Activated CD8-positive, alpha-beta T cell treated with anti-CD3 and anti-CD28 coated beads, Interleukin-2, amount 10 ng/mL, durations not matched to agents 7 days and 5 days (primary cell): ENCODE measurements around the gene DUSP16. TPM values are rescaled to one million over a fixed set of nuclear protein-coding genes. Genes with fewer than 3 reads are reported as not detected.

Experiments used
- ATAC-seq: fragments of 150-1000 bp; cut with Tn5 transposase; one replicate; pipeline ENCODE4 v1.10.0; 2021; ENCODE audit warnings: moderate library complexity
- CTCF ChIA-PET: fragments of 350-600 bp; sonication (Branson Sonifier 250); formaldehyde crosslinking; loops from one replicate; lab custom pipeline; 2021; ENCODE audit warnings: antibody characterized with exemption; lab: Charles Lee
- POLR2A ChIA-PET: fragments of 350-600 bp; sonication (Branson Sonifier 250); formaldehyde crosslinking; loops from one replicate; lab custom pipeline; 2021; ENCODE audit warnings: antibody characterized with exemption; lab: Charles Lee
- DNase-seq: peaks from one replicate; pipeline ENCODE4 v3.0.0-alpha.2; 2020
- H3K27ac Mint-ChIP-seq: one replicate; pipeline ENCODE4 v1.8.0; 2021; ENCODE audit warnings: mild to moderate bottlenecking, mixed read lengths
- H3K27me3 Mint-ChIP-seq: one replicate; pipeline ENCODE4 v1.8.0; 2021; ENCODE audit warnings: low read depth, mixed read lengths
- H3K36me3 Mint-ChIP-seq: one replicate; pipeline ENCODE4 v1.8.0; 2021; ENCODE audit warnings: low read depth, mixed read lengths
- H3K4me1 Mint-ChIP-seq: one replicate; pipeline ENCODE4 v1.8.0; 2021; ENCODE audit warnings: low read depth, mixed read lengths
- H3K4me3 Mint-ChIP-seq: one replicate; pipeline ENCODE4 v1.8.0; 2021; ENCODE audit warnings: mild to moderate bottlenecking, mixed read lengths
- H3K9me3 Mint-ChIP-seq: one replicate; pipeline ENCODE4 v1.8.0; 2022; ENCODE audit warnings: mixed read lengths; ENCODE audit not compliant: insufficient read depth
- total RNA-seq, 2 experiments: library from RNA; stranded (reverse); gene quantifications; one replicate each; pipeline ENCODE4 v1.2.3, GENCODE V29; 2021

The DUSP16 gene
- total RNA-seq, 2 experiments from 2014 or later: 17.4 to 19.0 TPM

DNA sequence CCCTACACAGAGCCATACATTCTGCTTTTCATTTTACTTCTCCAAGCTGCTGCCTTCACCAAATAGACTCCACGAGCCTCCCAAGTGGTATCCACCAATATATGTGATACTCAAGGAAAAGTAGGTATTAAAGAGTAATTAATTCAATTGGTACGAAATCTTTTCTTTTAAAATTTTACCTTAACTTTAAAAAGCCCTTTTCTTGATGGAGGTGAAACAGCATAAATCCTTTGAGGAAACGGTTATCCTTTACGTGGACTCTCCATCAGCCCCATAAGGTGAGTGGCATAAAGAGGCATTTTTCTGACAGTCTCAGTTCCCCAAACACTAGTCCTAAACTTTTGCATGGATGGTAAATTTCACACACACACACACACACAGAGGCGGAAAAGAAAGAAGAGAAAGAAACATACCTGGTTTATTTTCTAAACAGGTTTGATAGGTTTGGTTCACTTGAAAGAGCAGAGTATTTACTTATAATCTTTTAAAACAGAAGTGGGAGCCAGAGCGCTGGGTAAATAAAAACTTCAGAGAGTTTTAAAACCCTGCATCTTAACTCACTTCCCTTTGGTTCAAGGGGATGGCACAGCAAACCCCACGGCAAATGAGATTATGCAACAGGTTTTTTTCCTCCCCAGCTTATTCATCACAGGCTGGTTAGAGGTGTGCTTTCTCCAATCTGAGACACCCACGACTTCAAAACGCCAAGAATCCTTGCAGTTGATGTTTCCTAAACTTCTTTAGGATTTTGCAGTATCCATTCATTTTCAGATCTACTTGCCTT, 1.9 kb downstream of the DUSP16 start:
- H3K9me3 Mint-ChIP-seq: no peaks in the 10 kb centered on the region
- peak overlapping the region; percentile 78 for H3K4me3 Mint-ChIP-seq
- peaks cover 16% of the 10 kb centered on the region for H3K36me3 Mint-ChIP-seq
- peaks cover 2% of the 10 kb centered on the region for H3K27me3 Mint-ChIP-seq
- ChIA-PET CTCF (interaction anchor here (0.8 to 4.3 kb wide), 8 partner anchors 85 to 188 kb away, joined by 3 to 14 read pairs (median 3); no protein-coding TSS in a partner anchor), POLR2A (interaction anchor here (0.5 to 2.0 kb wide), 22 partner anchors 13 to 215 kb away, joined by 3 to 20 read pairs (median 4); partner anchors contain the start of gene BORCS5)
- peak overlapping the region; percentile 88 for H3K27ac Mint-ChIP-seq
- ATAC-seq: peak; percentile 52
- peak; percentile 74 for DNase-seq
- peaks cover 37% of the 10 kb centered on the region for H3K4me1 Mint-ChIP-seq

DNA sequence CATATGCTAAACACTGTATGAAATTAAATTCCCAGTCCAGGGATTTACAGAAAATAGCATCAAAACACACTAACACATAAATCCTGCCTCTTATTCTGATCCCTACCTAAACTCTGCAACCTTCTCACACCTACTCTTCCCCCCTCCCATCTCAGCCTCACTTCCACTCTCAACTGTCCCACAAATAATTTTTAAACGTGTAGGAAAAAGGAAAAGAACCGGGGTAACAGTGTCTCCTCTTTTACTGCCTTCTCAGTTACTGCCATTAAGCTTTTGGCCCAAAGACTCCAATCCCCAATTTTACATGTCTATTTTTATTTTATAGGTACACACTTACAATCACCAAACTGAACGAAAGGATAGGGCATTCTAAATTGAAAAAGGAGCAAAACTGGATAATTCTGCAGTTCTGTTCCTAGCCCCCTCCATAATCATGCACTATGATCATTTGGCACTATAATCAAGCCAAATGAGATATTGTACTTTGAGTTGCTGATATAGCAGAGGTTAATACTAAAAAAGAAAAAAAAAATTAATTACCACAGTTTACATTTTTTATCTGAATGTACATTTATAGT, 2.9 kb downstream of the DUSP16 start:
- H3K27me3 Mint-ChIP-seq: peaks cover under 1% of the 10 kb centered on the region
- ChIA-PET CTCF (interaction anchor here (0.7 to 4.3 kb wide), 5 partner anchors 93 to 202 kb away, joined by 3 to 14 read pairs (median 5); partner anchors contain the start of gene BORCS5), POLR2A (interaction anchor here (0.5 to 2.0 kb wide), 6 partner anchors 16 to 214 kb away, joined by 3 to 7 read pairs (median 4); partner anchors contain the start of gene BORCS5)
- DNase-seq (no peak), ATAC-seq (no peak)
- peaks cover 37% of the 10 kb centered on the region for H3K4me1 Mint-ChIP-seq
- H3K27ac Mint-ChIP-seq: no peak overlapping the region
- peaks cover 16% of the 10 kb centered on the region for H3K36me3 Mint-ChIP-seq
- H3K9me3 Mint-ChIP-seq: no peaks in the 10 kb centered on the region
- H3K4me3 Mint-ChIP-seq: peak overlapping the region; percentile 26

DNA sequence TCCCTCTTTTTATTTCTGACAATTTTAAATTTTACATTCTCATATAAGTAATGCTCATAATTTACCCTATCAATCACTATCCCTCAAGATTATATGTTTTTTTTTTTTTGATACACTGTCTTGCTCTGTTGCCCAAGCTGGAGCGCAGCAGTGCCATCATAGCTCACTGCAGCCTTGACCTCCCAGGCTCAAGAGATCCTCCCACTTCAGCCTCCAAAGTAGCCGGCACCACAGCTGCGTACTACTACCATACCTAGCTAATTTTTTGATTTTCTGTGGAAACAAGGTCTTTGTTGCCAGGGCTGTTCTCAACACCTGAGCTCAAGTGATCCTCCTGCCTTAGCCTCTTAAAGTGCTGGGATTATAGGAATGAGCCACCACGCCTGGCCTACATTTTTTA, 4.4 kb downstream of the DUSP16 start:
- H3K4me1 Mint-ChIP-seq: peaks cover 27% of the 10 kb centered on the region

DNA sequence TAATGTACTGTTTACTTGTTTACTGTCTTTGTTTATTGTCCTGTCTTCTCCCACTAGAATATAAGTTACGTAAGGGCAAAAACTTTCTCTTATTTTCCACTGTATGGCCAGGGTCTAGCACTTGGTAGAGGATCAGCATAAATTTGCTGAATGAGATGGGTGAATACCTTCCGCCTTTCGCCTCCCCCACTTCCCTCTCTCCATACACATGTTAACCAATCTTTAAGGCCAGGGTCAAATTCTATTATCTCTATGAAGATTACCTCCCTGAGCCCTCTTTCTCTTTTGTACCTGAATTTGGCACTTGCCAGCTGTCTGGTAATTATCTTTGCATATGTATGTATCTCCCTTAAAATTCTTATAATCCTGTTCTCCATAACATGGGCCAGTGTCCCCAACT, 4.9 kb downstream of the DUSP16 start:
- H3K4me1 Mint-ChIP-seq: peaks cover 23% of the 10 kb centered on the region
- ATAC-seq: no peak
- H3K9me3 Mint-ChIP-seq: no peaks in the 10 kb centered on the region
- H3K4me3 Mint-ChIP-seq: no peak overlapping the region
- POLR2A ChIA-PET: no interaction called here
- no peak for DNase-seq
- peaks cover 17% of the 10 kb centered on the region for H3K36me3 Mint-ChIP-seq
- H3K27me3 Mint-ChIP-seq: no peaks in the 10 kb centered on the region
- no peak overlapping the region for H3K27ac Mint-ChIP-seq
- CTCF ChIA-PET: interaction anchor here (1.6 to 4.3 kb wide), 2 partner anchors 182 to 200 kb away, joined by 3 to 14 read pairs; no protein-coding TSS in a partner anchor

More for the DNA sequence above, 4.4 kb downstream of the DUSP16 start:
- H3K4me3 Mint-ChIP-seq: no peak overlapping the region
- H3K27me3 Mint-ChIP-seq: no peaks in the 10 kb centered on the region
- ATAC-seq: no peak
- POLR2A ChIA-PET: interaction anchor here (1.2 kb wide), 1 partner anchor 201 kb away, joined by 5 read pairs; the partner anchor contains the start of gene BORCS5
- no peak overlapping the region for H3K27ac Mint-ChIP-seq
- H3K9me3 Mint-ChIP-seq: no peaks in the 10 kb centered on the region
- CTCF ChIA-PET: interaction anchor here (1.3 to 4.3 kb wide), 3 partner anchors 31 to 200 kb away, joined by 3 to 14 read pairs (median 4); no protein-coding TSS in a partner anchor
- no peak for DNase-seq
- H3K36me3 Mint-ChIP-seq: peaks cover 17% of the 10 kb centered on the region

DNA sequence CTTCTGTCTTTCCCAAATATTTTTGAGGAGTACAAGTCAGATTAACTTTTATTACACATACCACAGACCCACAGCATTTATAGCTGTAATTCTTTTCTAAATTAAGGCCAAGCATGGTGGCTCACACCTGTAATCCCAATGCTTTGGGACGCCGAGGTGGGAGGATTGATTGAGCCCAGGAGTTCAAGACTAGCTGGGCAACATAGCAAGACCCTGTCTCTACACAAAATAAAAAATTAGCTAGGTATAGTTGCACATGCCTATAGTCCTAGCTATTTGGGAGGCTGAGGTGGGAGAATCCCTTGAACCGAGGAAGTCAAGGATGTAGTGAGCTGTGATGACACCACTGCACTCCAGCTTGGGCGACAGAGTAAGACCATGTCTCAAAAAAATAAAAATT, 7.0 kb downstream of the DUSP16 start:
- ChIA-PET POLR2A (interaction anchor here (0.7 to 1.0 kb wide), 3 partner anchors 9 to 199 kb away, joined by 3 read pairs; partner anchors contain the start of gene BORCS5), CTCF (interaction anchor here (0.8 to 1.9 kb wide), 5 partner anchors 9 to 199 kb away, joined by 3 to 7 read pairs (median 4); partner anchors contain the start of gene BORCS5)
- H3K36me3 Mint-ChIP-seq: peaks cover 24% of the 10 kb centered on the region
- no peak overlapping the region for H3K27ac Mint-ChIP-seq
- ATAC-seq (no peak), DNase-seq (no peak)
- no peak overlapping the region for H3K4me3 Mint-ChIP-seq
- H3K9me3 Mint-ChIP-seq: no peaks in the 10 kb centered on the region
- no peaks in the 10 kb centered on the region for H3K27me3 Mint-ChIP-seq
- H3K4me1 Mint-ChIP-seq: peaks cover 21% of the 10 kb centered on the region

DNA sequence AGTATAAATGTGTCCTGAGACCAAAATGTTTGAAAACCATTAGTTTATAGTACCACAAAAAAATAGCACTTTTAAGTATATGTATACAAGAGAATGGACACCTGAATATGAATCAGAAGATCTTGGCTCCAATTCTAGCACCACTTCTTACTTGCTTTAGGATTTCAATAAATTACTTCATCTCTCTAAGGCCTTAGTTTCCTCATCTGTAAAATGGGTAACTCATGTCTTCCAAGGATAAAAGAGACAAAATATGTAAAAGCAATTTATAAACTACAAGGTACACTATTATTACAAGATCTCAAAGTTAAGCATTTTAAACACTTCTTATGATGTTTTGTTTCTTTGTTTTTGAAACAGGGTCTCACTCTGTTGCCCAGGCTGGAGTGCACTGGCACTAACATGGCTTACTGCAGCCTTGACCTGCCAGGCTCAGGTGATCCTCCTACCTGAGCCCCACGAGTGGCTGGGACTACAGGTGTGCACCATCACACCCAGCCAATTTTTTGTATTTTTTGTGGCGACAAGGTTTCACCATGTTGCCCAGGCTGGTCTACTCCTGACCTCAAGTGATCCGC, 9.4 kb downstream of the DUSP16 start:
- Mint-ChIP-seq H3K9me3 (no peaks in the 10 kb centered on the region), H3K27ac (no peak overlapping the region), H3K4me1 (peaks cover 9% of the 10 kb centered on the region), H3K36me3 (peaks cover 21% of the 10 kb centered on the region), H3K4me3 (no peak overlapping the region), H3K27me3 (no peaks in the 10 kb centered on the region)
- ATAC-seq (no peak), DNase-seq (no peak)
- ChIA-PET CTCF (interaction anchor here (1.1 to 1.7 kb wide), 2 partner anchors 10 to 183 kb away, joined by 3 to 7 read pairs; no protein-coding TSS in a partner anchor), POLR2A (no interaction called here)

DNA sequence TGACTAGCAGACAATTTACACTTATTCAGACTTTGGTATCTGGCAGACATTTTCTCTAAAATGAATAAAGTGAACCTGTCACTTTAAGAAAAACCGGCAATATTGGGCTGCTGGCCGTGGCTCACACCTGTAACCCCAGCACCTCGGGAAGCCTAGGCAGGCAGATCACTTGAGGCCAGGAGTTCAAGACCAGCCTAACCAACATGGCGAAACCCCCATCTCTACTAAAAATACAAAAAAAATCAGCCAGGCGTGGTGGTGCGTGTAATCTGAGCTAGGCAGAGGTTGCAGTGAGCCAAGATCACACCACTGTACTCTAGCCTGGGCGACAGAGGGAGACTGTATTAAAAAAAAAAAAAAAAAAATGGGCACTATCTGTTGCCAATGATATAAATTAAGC, 11.5 kb downstream of the DUSP16 start:
- no peaks in the 10 kb centered on the region for H3K27me3 Mint-ChIP-seq
- DNase-seq (no peak), ATAC-seq (no peak)
- ChIA-PET CTCF (no interaction called here), POLR2A (no interaction called here)
- H3K4me3 Mint-ChIP-seq: no peak overlapping the region
- no peaks in the 10 kb centered on the region for H3K9me3 Mint-ChIP-seq
- H3K4me1 Mint-ChIP-seq: peaks cover 3% of the 10 kb centered on the region
- H3K27ac Mint-ChIP-seq: no peak overlapping the region
- peaks cover 12% of the 10 kb centered on the region for H3K36me3 Mint-ChIP-seq

DNA sequence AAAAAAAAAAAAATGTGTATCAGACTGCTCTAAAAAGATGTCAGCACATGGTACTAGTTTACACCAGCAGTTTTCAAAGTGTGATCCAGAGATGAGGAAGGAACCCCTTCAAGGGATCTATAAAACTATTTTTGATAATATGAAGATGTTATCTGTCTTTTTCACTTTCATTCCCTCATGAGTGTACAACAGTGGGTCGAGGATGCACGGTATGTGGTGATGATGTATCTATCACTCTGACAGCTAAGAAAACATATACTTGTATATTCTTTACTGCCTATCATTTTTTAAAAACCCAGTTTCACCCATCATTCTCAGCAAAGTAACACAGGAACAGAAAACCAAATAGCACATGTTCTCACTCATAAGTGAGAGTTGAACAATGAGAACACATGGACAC, 12.4 kb downstream of the DUSP16 start:
- peaks cover 3% of the 10 kb centered on the region for H3K4me1 Mint-ChIP-seq
- H3K4me3 Mint-ChIP-seq: no peak overlapping the region
- H3K36me3 Mint-ChIP-seq: peaks cover 12% of the 10 kb centered on the region
- ATAC-seq (no peak), DNase-seq (no peak)
- H3K9me3 Mint-ChIP-seq: no peaks in the 10 kb centered on the region
- H3K27ac Mint-ChIP-seq: no peak overlapping the region
- no peaks in the 10 kb centered on the region for H3K27me3 Mint-ChIP-seq
- ChIA-PET CTCF (interaction anchor here (0.5 kb wide), 1 partner anchor 23 kb away, joined by 3 read pairs; no protein-coding TSS in a partner anchor), POLR2A (no interaction called here)

DNA sequence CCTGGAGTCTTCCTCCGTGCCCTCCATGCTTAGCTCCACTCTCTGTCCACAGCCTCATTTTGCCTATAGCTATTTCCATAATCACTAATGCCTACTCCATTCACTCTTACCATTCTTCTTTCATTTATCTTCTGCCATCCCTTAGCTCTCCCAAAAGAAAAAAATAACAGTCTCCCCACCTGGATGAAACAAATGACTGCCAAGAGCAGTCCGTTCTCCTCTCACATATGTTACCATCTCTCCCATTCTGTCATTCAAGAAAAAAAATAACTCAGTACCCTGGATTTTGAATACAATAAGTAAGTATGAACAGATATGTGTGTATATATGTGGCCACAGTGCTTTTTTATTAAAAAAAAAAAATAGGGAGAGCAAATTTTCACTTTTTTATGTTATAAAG, 13.2 kb downstream of the DUSP16 start:
- peaks cover 4% of the 10 kb centered on the region for H3K4me1 Mint-ChIP-seq
- DNase-seq (no peak), ATAC-seq (no peak)
- no peak overlapping the region for H3K27ac Mint-ChIP-seq
- H3K27me3 Mint-ChIP-seq: no peaks in the 10 kb centered on the region
- peaks cover 11% of the 10 kb centered on the region for H3K36me3 Mint-ChIP-seq
- no peak overlapping the region for H3K4me3 Mint-ChIP-seq
- POLR2A ChIA-PET: interaction anchor here (0.7 kb wide), 1 partner anchor 32 kb away, joined by 3 read pairs; no protein-coding TSS in a partner anchor
- CTCF ChIA-PET: no interaction called here
- H3K9me3 Mint-ChIP-seq: no peaks in the 10 kb centered on the region

DNA sequence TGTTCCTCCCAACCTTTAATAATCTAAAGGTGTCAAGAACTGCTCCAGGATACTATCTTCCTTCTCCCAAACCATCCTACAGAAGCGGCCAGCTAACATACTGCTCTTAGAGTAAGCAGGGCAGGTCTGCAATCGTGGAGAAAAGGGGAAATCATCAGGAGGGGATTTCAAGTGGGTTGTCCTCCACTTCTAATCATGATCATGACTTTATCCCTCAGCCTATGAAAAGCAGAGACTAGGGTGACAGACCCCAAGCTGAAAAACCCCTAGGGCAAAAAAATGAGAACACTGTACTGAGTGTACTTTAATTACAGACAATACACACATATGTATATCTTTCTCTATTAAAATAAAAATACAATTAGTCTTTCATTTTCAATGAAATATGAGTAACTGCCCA, 13.9 kb downstream of the DUSP16 start:
- no peak overlapping the region for H3K4me3 Mint-ChIP-seq
- H3K27me3 Mint-ChIP-seq: no peaks in the 10 kb centered on the region
- DNase-seq: no peak
- no peak overlapping the region for H3K27ac Mint-ChIP-seq
- ChIA-PET CTCF (interaction anchor here (0.9 kb wide), 1 partner anchor 97 kb away, joined by 3 read pairs; no protein-coding TSS in a partner anchor), POLR2A (interaction anchor here (0.7 kb wide), 1 partner anchor 32 kb away, joined by 3 read pairs; no protein-coding TSS in a partner anchor)
- ATAC-seq: no peak
- H3K4me1 Mint-ChIP-seq: peaks cover 10% of the 10 kb centered on the region
- H3K9me3 Mint-ChIP-seq: no peaks in the 10 kb centered on the region
- peaks cover 10% of the 10 kb centered on the region for H3K36me3 Mint-ChIP-seq

DNA sequence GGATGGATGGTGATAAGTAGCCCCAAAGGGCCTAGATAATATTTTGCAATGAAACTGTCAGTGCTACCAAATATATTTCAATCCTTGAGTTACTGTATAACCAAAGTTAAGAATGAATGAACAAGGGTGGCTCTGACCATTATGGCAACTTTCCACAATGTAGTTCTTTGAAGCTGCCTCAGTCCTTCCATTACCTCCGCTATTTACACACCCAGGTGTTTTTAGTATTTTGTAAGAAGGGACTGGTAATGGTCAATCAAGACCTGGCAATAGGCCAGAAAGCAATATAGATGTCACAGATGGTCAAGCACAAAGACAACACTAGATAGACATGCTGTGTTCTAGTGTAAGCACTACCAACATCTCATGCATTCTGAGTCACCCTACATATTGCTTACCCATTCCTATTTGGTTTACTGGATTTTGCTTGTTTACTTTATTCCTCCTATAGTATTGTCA, 16.3 kb downstream of the DUSP16 start:
- Mint-ChIP-seq H3K27me3 (no peaks in the 10 kb centered on the region), H3K4me1 (peaks cover 18% of the 10 kb centered on the region), H3K9me3 (peaks cover 5% of the 10 kb centered on the region), H3K36me3 (peaks cover 9% of the 10 kb centered on the region), H3K4me3 (no peak overlapping the region), H3K27ac (no peak overlapping the region)
- CTCF ChIA-PET: interaction anchor here (0.8 kb wide), 1 partner anchor 191 kb away, joined by 3 read pairs; no protein-coding TSS in a partner anchor
- POLR2A ChIA-PET: interaction anchor here (1.1 kb wide), 1 partner anchor 189 kb away, joined by 4 read pairs; no protein-coding TSS in a partner anchor
- no peak for ATAC-seq
- no peak for DNase-seq
